GM19455 (cell line): ENCODE results near the gene NPW.
"Not testable (repeated sequence)": the region's sequence is repeated elsewhere in the genome, so short reads cannot be mapped to it uniquely, and the experiment has no call there.

Experiments
- ATAC-seq: cut with Tn5 transposase; IDR thresholded peaks from one replicate; pipeline ENCODE4 v1.9.1; 2021; ENCODE audit not compliant: unreplicated experiment

The NPW gene

GRCh38 chr16:2019921-2020831, 591 bp downstream of the NPW start:
- ATAC-seq: no peak

- ATAC-seq: peak; percentile 16
These were observed 3.1 kb downstream of the NPW start for GRCh38 chr16:2022723-2023091.

DNA sequence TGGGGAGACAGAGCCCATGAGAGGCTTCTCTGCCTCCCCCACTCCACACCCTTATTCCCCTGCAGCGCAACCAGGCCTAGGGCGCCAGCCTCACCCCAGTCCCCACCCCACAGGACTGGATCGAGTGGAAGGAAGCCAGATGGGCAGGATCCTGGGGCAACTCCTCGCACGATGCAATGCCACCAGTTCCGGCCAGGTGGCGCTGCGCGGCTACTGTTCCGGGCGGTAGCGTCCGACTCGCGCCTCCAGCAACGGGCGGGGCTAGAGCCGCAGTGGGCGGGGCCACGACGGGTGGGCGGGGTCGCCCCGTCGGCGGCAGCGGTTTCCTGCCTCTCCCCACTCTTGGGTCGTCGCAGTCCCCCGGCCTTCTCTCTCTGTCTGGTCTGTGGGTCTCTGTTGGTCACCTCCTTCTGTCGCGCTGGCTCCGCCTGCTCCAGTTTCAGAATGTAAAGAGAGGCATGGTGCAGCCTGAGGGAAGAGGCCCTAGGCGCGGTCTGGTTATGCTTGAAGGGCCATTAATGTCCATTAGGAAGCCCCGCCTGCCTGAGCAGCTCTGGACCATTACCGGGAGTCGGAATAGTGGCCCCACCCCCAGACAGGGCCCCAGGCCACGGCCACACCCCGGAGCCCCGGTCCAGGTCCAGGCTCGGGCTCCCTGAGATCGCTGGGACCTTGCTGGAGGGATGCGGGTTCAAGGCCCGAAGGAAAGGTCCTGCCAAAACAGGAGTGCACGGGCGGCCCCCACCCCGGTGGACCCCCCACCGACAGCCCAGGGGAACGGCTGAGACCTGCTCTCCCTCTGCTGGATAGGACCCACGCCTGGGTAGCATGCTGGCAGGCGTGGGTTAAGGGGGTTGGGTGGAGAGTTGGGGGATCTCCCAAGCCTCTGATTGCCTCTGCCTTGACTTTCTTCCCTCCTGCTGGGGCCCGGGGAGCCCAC, 3.8 kb downstream of the NPW start:
- peak; percentile 83 for ATAC-seq

DNA sequence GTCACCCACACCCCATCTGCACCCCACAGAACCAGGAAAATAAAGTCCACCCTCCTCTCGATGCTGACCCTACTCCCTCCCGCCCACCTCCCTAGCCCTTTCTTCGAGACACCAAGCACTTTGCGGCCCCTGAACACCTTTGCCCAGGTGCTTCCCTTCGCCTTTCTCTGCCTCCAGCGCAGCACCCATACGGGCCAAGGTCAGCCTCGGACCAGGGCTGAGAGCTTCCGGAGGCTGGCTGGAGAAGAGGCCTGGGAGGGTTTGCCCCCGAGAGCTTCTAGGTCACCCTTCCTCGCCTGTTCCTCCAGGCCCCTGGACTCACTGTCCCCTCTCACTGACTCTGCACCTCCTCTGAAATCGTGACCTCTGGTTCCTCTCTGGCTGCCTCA, 4.4 kb downstream of the NPW start:
- no peak for ATAC-seq

DNA sequence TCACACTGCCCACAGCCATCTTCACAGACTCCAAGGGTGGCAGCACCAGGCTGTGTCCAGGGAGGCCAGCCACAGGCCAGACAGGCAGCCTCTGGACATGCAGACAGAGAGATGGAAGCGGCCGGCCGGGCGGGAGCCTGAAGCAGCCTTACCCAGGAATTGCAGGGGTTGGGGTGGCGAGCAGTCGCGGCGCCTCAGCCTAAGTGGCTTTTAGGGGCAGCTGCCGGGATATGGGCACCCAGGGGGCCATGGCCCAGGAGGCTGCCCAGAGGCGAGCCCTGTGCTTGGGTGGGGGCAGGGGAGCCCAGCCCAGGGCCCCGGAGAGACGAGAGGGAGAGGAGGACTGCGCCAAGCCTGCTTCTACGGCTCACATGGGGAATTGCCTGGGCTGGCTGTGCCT, 5.7 kb downstream of the NPW start:
- no peak for ATAC-seq

GRCh38 chr16:2025878-2026460, 6.4 kb downstream of the NPW start:
- ATAC-seq: no peak

- ATAC-seq: no peak
These were observed 7.0 kb downstream of the NPW start, which contains the start of gene NHERF2 for GRCh38 chr16:2026461-2027023. Gene NHERF2, plus strand, starts transcription at chr16:2026902. Its CDS starts 104 bp downstream, at chr16:2027006.

- no peak for ATAC-seq
These were observed 7.7 kb downstream of the NPW start for GRCh38 chr16:2027024-2028010.

DNA sequence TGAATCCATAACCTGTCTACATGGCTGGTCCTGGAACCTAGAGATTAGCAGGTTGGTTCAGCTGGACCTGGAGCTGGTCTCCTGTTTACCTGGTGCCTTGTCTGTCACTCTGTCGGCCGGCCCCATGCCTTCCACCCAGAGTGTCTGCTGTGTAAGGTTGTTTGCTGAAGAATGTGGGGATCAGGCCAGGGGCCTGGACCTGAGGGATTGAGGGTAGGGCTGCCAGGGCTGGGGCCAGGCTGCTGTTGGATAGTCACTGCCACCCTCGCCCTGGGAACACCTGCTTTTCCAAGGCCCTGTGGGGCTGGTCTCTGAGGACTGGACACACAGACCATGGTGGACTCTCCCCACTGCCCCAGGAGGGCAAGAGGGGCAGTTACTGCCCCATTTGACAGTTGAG, 8.6 kb downstream of the NPW start:
- no peak for ATAC-seq

GRCh38 chr16:2028620-2029220, 9.1 kb downstream of the NPW start:
- ATAC-seq: no peak

DNA sequence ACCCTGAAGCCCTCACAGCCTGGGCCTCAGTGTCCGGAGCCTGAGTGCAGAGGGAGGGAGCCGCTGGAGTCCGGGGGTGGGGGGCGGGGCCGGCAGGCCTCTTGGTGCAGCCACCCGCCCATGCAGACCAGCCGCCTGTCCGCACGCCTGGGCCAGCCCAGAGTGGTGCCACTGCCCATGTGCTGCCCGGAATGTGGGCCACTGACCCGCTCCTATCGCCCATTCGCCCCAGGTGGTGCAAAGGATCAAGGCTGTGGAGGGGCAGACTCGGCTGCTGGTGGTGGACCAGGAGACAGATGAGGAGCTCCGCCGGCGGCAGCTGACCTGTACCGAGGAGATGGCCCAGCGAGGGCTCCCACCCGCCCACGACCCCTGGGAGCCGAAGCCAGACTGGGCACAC, 9.8 kb downstream of the NPW start:
- ATAC-seq: no peak

GRCh38 chr16:2030036-2030435, 10.5 kb downstream of the NPW start:
- no peak for ATAC-seq

DNA sequence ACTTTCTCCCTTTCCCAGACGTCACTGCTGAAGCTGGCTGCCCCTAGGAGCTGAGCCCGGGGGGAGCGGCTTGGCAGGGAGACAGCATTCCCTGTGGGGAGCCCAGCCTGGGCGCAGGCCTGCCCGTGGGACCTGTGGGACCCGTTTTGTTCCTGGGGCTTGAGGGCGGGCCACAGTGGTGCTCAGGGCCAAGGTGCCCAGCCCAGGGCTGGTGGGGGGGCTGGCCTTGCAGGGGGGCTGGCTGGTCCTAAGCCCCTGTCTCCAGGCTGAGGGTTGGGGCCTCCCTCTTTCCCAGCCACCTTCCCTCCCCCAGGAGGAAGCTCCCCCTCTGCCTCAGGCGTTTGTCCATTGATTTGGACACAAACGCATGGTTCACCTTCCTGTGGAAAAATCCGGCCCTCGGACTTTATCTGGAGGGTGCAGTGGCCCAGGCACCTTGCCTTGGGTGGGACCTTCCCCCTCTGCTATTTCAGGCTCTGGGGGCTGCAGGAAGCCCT, 11.5 kb downstream of the NPW start:
- ATAC-seq: no peak

- ATAC-seq: no peak
These were observed 12.9 kb downstream of the NPW start for GRCh38 chr16:2032285-2033056.

DNA sequence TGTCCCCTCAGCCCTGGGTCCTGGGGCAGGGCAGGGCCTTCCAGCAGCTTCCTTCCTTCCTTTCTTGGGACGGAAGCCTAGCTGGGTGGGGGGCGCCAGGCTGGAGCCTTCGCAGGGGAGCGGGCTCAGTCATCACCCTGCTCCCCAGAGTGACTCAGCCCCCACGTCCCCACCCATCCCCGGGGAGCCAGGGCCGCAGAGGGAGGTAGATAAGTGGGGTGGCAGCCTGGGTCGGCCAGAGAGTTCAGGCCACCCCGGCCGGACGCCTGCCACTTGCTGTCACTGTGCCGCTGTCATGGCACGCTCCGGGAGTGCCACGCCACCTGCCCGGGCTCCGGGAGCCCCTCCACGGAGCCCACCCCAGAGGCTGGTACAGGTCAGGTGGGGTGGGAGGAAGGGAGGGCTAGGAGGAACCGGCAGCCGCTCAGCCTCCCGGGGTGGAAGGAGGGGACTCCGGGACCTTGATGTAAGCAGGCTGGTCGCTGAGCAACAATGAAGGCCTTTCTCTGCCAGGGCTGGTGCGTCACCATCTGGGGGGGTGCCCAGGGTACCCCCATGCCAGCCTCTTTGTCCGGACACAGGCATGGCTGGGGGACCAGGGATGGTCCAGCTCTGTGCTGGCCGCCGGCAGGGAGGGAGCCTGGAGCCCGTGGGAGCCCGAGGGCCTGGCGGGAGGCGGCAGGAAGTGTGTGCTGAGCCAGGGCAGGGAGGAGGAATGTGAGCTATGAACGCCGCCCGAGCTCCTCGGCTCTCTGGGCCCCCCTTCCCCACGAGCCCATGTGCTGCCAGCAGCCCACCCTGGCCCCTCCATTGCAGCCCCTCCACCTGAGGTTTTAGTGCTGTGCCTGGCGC, 13.7 kb downstream of the NPW start:
- ATAC-seq: no peak

GRCh38 chr16:2033909-2034695, 14.5 kb downstream of the NPW start:
- not testable (repeated sequence) for ATAC-seq
